KBM-7 (cell line): ENCODE data around the gene UVRAG.

Experiments
- DNase-seq: peaks from one replicate; pipeline ENCODE4 v3.0.0-alpha.2; 2015
- in situ Hi-C: fragments of 300-500 bp; cut with MboI; formaldehyde crosslinking; loops from 2 replicates; pipeline ENCODE4 v1.14.3; 2020; ENCODE audit warnings: low sequenced_read_pairs, low pct_unique_long_range_greater_than_20kb, mixed read lengths

UVRAG gene

DNA sequence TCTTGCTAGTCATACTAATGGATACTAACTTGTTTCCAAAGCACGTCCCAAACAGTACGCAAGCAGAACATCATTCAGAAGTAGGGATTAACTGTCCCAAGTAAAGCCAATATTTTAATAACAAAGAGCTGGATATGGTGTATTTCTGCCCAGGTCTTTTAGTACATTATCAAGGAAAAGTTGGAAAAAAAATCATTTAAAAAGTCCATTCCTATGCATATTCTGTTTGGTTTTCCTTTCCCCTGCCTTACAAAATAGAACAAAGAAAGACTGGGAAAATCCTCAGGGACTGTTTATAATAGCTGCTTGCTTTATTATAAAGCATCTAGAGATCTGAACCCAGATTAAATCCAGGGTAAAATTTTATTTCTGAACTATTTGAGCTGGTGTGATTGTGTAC, 83.9 kb downstream of the UVRAG start:
- in situ Hi-C loops: loop anchor here (25.0 kb wide), 1 partner anchor 413 kb away; no protein-coding TSS in a partner anchor
- DNase-seq: no peak

DNA sequence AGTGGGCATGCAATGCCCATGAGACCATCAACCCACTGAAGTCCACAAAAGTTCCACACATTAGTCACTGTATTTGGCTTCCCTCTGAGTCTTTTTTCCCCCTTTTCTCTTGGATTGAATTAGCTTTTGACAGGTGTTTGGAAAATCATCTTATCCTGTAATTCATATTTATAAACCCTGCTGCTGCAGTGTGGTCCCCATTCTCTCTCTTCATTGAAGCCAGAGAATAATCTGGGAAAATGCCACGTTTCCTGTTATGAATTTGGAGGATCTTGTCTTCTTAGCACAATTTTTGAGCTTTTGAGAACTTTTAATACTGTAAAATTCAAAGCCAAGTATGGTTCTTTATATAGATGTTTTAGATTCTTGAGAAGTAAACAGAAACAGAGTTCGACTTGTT, 84.8 kb downstream of the UVRAG start:
- no peak for DNase-seq

DNA sequence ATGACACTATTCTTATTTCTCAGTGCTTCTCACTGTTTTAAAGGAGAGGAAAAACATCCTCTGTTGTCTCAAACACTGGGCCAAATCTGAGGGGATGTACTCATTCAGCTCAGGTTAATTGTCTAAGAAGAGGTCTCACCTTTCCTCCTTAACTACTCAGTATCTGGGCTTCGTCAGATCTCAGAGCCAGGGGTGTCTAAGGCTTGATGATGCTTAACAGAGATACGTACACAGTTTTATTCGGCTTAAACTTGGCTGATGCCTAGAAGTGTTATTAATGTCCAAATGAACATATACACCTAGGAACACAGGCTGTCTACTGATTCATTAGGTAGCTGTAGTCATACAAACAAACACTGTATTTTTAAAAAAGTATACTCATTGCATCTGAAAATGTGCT, 85.8 kb downstream of the UVRAG start:
- no peak for DNase-seq
- in situ Hi-C loops: loop anchor here (10.0 kb wide), 1 partner anchor 244 kb away; no protein-coding TSS in a partner anchor

More for the DNA sequence above, 84.8 kb downstream of the UVRAG start:
- in situ Hi-C loops: loop anchor here (10.0 to 25.0 kb wide), 2 partner anchors 245 to 412 kb away; no protein-coding TSS in a partner anchor

DNA sequence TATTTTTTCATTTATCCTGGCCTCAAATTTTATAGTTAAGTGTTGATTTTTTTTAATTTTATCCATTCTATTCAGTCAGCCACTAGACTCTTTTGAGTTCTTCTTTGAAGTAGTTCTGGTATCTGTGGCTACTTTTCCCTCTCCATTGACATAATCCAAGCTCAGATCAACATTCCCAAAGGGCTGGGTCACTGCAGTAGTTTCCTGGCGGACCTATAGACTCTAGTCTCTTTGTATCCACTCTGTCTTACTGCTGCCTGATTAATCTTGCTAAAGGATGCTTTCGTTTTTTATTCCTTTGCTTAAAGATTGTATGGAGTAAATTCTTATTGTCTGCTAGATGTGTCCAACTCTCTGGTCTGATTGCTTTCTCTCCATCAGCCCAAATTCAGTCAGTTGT, 87.6 kb downstream of the UVRAG start:
- DNase-seq: no peak
- in situ Hi-C loops: loop anchor here (10.0 kb wide), 1 partner anchor 242 kb away; no protein-coding TSS in a partner anchor

DNA sequence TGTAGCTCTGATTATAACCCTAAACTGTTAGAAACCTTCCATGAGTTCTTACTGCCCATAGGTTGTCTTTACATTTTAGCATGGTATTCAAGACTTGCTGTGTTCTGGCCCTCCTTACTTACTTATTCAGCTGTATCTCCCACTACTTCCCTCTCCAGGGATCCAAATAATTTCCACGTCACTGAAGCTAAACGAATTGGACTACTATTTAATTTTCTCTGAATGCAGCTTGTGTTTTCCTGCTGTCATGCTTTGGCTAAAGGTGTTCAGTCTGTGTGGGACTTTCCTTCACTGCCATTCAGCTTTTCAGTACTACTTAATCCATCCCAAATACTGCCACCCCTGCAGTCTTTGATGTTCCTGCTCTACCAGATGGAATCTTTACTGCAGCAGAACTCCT, 88.3 kb downstream of the UVRAG start:
- in situ Hi-C loops: loop anchor here (10.0 kb wide), 1 partner anchor 242 kb away; no protein-coding TSS in a partner anchor
- no peak for DNase-seq

DNA sequence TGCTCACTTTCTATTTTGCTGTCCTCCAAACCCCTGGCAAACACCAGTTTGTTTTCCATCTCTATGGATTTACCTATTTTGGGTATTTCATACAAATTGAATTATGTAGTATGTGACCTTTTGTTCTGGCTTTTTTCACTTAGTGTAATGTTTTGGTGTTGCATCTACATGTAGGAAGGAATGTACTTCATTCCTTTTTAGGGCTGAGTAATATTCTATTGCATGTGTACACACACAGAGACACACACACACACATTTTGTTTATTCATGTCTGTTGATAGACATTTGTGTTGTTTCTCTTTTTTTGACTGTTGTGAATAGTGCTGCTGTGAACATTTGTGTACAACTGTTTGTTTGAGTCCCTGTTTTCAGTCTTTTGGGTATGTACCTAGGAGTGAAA, 90.4 kb downstream of the UVRAG start:
- no peak for DNase-seq
- in situ Hi-C loops: loop anchor here (10.0 kb wide), 1 partner anchor 239 kb away; no protein-coding TSS in a partner anchor

DNA sequence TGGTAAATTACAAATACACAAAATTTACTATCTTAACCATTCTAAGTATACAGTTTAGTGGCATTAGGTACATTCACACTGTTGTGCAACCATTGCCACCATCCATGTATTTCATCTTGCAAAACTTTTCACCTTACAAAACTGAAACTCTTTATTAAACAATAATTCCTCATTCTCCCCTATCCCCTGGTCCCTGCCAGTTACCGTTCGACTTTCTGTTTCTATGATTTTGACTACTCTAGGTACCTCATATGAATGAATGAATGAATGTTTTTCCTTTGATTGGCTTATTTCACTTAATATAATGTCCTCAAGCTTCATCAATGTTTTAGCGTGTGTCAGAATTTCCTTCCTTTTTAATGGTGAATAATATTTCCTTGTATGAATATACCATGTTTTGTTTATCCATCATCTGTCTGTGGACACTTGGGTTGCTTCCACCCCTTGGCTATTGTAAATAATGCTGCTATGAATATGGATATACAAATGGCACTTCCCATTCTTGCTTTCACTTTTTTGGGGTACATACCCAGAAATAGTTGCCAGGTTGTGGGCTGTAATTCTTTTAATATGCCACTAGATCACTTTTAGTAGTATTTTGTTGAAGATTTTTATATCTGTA, 93.0 kb downstream of the UVRAG start:
- in situ Hi-C loops: loop anchor here (10.0 kb wide), 1 partner anchor 237 kb away; no protein-coding TSS in a partner anchor
- no peak for DNase-seq

DNA sequence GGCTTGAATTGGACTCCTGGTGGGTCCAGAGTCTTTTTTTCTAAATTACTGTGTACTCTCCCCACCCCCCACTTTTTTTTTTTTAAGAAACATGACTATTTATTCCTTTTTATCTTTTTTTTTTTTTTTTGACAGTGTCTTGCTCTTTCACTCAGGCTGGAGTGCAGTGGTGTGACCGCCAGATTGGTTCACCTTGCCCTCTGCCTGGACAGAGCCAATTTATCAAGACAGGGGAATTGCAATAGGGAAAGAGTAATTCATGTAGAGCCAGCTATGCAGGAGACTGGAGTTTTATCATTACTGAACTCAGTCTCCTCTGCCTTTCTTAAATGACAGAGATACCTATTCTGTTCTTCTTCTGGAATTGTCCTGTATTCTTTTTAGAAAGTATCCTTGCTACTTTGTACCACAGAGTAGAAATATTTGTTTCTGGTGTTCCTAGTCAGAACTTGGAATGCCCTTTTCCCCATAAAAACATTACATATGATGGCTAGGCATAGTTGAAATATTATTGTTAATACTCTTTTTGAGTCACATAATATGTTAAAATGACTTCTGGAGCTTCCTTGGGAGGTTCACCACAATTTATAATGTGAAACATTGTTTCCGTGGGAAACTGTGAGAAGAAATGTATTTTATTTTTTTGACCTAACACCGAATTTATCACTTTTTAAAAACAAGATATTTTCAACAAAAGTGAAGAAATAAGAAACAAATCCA, 95.6 kb downstream of the UVRAG start:
- DNase-seq: no peak
- in situ Hi-C loops: no loop called here

DNA sequence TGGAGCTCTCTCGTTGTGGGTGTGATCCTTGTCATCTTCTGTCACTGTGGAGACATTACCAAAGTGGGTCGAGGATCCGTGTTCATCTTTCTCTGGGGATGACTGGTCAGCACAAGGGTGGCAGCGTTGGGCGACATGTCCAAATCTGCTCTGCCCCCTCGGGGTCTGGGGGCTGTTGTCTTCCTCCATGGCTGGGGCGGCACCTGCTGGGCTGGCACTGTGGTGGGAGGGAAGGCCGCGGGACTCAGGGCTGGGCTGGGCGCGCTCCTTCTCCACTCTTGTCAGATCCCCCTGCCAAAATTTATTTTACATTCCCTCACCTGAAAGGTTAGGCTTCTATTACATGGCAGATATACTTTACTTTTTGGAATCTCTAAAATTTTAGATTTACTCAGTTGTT, 96.4 kb downstream of the UVRAG start:
- in situ Hi-C loops: no loop called here
- no peak for DNase-seq

DNA sequence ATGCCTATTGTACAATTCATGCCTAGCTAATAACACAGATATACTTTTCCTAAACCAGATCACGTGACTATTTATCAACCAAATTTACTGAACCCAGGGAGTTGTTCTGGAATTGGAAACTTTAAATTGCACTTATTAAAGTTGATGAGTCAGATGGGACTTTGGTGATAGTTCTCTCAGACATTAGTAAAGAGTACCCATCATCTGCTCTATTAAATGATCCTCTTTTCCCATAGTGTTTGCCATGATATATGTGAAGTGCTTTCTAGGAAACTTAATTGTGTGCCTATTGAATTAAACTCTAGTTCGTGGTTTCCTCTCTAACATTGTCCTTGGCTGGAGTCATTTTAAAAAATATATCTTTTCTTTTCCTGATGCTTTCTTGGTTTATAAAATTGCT, 99.0 kb downstream of the UVRAG start:
- in situ Hi-C loops: no loop called here
- DNase-seq: no peak

DNA sequence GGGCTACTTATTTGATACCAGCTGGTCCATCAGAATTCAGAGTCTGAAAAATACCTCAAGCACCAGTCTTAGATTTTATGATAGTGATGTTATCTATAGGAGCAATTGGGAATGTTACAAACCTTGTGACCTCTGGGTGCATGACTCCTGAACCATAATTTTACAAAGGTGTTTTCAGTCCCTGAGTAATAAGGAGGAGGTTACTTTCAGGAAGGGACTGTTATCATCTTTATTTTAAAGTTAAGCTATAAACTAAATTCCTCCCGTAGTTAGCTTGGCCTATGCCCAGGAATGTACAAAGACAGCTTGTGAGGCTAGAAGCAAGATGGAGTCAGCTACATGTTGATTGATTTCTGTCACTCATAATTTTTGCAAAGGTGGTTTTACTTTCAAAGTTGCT, 101.9 kb downstream of the UVRAG start:
- no peak for DNase-seq
- in situ Hi-C loops: no loop called here

DNA sequence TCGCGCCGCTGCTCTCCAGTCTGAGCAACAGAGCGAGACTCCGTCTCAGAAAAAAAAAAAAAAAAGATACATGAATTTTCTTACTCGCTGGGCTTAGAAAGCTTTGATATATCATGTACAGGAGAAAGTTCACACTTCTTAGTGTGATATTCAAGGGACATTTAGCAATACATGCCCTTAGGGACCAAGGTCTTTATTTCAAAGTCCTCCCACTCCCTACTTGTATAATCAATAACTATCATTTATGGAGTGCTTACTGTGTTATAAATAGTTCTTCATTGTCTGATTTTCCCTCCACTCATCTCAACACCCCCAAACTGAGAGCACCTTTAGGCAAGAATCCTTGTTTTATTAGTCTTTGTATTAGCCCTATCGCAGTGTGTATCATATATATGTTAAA, 103.3 kb downstream of the UVRAG start:
- in situ Hi-C loops: no loop called here
- no peak for DNase-seq

DNA sequence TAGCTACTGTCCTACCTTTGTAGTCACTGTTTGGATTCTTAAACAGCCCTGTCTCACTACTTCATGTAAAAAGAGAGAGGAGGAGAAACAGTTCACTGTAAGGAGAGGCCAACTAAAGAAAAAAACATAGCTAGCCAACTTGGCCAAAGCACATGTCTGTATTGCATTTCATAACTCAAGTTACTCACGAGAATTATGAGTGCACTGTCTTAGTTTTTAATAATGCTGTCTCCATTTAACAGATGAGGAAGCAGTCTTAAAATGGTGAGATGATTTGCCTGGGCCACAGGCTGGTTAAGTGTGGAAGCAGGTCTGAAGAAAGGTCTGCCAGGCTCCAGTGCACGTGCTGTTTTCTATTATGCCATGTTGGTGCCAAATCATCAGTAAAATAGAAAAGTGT, 104.5 kb downstream of the UVRAG start:
- DNase-seq: no peak
- in situ Hi-C loops: no loop called here

DNA sequence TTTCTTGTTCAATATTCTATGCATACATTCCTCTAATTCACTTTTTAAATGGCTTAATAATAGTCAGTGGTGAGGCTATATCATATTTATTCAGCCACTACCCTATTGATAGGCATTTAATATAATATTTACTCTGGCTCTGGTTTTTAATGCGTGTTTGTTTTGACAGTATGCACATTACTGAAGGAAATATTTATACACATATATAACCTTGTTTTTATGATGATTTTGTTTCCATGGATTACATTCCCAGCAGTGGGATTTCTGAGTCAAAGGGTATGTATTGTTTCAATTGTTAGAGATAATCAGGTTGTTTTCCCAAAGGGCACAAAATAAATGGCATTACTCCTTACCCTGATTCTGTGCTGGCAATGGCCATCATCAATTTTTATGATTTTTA, 105.8 kb downstream of the UVRAG start:
- in situ Hi-C loops: no loop called here
- no peak for DNase-seq

DNA sequence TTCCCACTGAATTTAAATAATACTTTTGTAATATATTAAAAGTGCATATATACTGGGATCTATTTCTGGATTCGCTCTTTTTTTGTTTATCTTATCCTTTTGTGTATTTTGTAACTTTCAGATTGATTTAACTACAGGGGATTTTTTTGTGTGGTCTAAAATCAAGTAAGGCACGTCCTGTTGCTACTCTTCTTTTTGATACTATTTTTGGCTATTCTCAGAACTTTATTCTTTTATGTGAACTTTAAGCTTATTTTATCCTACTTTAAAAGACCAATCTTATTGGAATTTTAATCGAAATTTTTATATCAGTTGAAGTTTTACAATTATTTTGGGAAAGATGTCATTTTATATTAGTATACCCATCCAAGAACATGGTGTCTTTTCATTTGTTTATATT, 106.8 kb downstream of the UVRAG start:
- in situ Hi-C loops: no loop called here
- DNase-seq: no peak

DNA sequence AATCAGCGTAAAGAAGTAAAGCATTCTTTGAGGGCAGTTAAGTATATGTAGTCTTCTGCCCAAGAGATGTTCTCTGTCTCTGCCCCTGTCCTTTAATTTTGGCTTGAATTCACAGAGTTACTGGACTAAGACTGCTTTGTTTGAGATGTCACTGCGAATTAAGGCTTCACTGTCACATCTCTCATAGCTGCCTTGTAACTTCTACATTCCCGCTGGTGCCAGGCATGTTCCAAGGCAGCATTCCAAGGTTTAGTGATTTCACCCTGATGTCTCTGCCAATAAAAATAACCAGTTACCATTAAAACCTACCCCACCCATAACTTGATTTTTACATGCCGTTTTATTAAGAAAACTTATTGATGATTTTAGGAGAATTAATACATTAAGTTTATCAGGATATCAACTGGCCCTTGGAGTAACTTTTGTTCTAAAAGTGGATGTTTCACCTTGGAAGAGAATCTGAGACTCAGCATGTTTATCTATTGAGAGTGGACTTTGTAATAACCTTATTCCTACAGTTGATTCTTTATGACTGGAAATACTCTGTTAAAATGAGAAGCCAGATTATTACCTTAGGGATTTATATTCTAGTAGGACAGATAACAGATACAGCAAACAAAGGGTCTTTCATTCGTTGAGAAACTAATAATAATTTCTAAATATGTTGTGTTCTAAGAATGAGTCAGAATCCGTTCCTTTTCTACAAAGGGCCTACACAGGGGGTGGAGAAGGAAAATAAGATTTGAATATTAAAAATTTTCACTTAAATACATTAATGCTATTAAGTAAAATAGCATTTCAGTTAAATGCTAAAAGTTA, 110.2 kb downstream of the UVRAG start:
- in situ Hi-C loops: no loop called here
- no peak for DNase-seq

DNA sequence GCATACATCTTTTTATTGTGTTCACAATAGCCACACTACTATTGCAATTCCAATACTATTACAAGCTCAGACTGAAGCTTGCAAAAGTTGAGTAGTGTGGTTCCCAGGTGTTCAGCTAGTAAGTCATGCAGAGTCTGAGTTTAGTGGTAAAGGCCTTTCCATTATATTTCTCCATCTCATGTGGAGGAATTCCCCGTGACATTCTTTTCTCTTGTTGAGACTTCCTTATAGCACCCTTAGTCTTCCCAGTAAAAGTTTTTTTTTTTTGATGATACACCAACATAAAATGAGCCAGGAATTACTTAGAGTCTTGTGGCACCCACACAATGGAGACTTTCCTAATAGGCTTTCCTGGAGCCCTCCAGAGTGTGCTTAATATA, 110.8 kb downstream of the UVRAG start:
- DNase-seq: no peak
- in situ Hi-C loops: no loop called here

DNA sequence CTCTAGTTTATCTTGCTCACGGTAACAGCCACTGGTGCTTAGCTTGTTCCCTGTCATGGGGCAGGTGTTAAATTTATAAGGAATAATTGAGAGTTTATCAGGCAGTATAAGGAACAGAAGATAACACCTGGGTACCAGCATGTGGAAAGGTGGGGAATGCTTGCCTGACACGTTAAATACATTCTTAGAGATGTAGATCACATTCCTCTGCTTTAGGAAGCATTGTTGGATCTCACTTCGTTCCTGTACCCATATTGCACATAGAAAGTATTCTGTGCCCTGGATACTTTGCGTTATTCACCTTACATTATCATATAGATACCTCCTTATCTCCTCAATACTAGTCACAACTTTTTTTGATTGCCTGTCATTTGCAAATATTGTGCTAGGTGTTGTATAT, 114.7 kb downstream of the UVRAG start:
- in situ Hi-C loops: no loop called here
- no peak for DNase-seq

DNA sequence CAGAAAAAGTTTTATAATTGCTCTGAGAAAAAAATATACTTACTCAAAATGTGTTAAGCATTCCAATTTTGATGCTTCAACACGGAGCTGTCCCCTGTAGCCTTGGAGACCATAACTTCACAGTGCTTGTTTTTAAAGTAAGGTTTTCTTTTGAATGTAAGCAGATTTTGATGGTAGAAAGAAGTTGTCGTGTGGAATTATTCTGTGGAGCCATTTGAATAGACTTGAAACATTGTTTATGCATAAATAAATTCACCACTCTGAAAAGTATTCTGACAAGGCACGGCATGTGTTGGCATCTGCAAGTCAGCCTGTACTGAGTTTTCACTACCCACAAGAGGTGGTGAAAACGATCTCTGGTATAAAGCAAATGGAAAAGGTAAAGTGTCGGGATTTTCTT, 115.5 kb downstream of the UVRAG start:
- in situ Hi-C loops: no loop called here
- no peak for DNase-seq

DNA sequence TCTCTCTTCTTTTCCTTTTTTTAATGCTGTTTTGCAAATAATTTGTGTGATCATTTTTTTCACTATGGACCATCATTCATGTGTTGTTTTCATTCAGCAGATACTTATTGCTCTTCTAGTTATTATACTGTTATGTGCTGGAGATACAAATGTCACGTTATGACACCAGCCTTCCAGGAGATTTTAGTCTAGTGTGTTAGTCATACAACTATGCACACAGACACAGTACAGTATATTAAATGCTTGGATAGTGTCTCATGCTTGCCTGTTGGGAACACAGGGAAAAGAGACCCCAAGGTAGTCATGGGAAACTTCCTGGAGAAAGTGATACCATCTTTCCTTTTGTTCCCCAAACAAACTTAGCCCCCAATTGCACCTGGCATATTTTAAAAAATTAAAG, 116.1 kb downstream of the UVRAG start:
- DNase-seq: no peak
- in situ Hi-C loops: no loop called here
